Left kidney (tissue), 8 donors: ENCODE data around the gene CNST. TPM values are rescaled to one million over a fixed set of nuclear protein-coding genes. Genes with fewer than 3 reads are reported as not detected.

Experiments
- DNase-seq: peaks from one replicate; pipeline ENCODE4 v3.0.0-alpha.2; 2013
- long read RNA-seq, 8 donors: transcript quantifications; one replicate each; lab custom pipeline, GENCODE V29; 2026
- polyA plus RNA-seq: library from polyadenylated mRNA; unstranded; fragments of 120-200 nt; gene quantifications from one replicate; pipeline ENCODE4 v1.2.1, GENCODE V29; 2013; ENCODE audit not compliant: insufficient read length

Gene CNST, protein sequence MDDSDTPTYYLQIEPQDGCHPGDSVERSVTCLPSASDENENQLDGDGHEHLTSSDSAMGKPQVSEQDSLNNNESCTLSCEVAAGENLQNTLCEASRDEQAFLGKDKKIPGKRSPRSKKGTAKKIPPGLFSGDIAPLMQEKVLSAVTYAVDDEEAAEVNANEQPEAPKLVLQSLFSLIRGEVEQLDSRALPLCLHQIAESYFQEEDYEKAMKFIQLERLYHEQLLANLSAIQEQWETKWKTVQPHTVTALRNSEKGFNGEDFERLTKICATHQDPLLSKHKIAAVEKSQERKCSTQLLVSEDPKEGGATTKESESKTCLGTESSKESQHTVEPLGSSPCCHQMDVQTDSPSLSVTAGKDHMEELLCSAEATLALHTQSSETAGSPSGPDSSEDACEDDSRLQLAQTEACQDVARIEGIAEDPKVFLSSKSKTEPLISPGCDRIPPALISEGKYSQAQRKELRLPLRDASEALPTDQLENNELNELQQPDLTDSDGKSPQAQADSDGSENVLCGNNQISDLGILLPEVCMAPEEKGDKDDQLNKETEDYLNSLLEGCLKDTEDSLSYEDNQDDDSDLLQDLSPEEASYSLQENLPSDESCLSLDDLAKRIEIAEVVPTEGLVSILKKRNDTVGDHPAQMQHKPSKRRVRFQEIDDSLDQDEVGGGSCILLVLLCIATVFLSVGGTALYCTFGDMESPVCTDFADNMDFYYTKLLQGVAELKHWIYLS
- polyA plus RNA-seq: 22.4 TPM
- long read RNA-seq, donor 1, full-length matches to known transcripts: 2 of 2 reads
- long read RNA-seq, donor 1, partial matches to known transcripts: 0 of 2 reads
- long read RNA-seq, donor 1, other reads (novel, unspliced or antisense): 0 of 2 reads
- long read RNA-seq, donor 2, full-length matches to known transcripts: 1 of 1 reads
- long read RNA-seq, donor 2, partial matches to known transcripts: 0 of 1 reads
- long read RNA-seq, donor 2, other reads (novel, unspliced or antisense): 0 of 1 reads
- long read RNA-seq, donor 3, full-length matches to known transcripts: 1 of 1 reads
- long read RNA-seq, donor 3, partial matches to known transcripts: 0 of 1 reads
- long read RNA-seq, donor 3, other reads (novel, unspliced or antisense): 0 of 1 reads
- long read RNA-seq, donor 4: 0 reads
- long read RNA-seq, donor 5: 0 reads
- long read RNA-seq, donor 6: 0 reads
- long read RNA-seq, donor 7, full-length matches to known transcripts: 4 of 4 reads
- long read RNA-seq, donor 7, partial matches to known transcripts: 0 of 4 reads
- long read RNA-seq, donor 7, other reads (novel, unspliced or antisense): 0 of 4 reads
- long read RNA-seq, donor 8, full-length matches to known transcripts: 1 of 1 reads
- long read RNA-seq, donor 8, partial matches to known transcripts: 0 of 1 reads
- long read RNA-seq, donor 8, other reads (novel, unspliced or antisense): 0 of 1 reads

DNA sequence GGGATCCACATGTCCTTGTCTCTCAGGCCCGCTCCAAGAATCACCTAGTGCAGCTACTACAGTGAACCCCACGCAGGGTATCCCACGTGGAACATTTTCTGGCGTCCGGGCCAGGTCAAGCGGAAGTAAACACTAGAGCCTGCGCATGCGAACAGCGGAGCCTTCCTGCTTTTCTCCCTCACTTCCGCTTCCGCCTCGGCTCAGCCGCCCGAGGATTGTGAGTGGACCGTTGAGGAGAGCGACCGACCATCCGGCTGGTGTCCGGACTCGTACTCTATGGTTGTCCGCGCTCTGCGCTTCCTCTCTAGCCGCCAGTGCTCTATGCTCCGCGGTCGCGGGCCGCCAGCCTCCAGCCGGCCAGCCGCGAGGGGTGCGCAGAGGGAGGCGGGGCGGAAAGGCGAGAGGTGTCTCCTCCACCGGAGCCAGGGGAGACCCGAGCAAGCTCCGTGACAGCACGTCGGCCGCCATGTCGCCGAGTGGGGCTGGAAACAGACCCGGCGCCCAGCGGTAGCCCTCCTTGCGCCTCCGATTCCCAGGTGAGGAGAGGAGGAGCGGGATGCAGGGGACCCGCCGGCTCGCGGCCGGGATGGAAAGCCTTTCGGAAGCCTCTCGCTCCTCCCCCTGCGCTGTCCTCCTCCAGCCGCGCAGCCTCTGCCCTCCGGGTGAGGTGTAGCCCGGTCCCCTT lies at the start of gene CNST, which contains the start of gene TFB2M:
CNST (plus strand) TSS at position 329 of the 685 bp plus-strand sequence. CDS start 25,107 bp downstream, outside the sequence.
TFB2M (minus strand) TSS at position 134 of the 685 bp plus-strand sequence; CDS start at position 11, 123 bp downstream.
- DNase-seq: peak; percentile 98

- no peak for DNase-seq
Measured at GRCh38 chr1:246517391-246517790, 48.9 kb upstream of the CNST start.

DNA sequence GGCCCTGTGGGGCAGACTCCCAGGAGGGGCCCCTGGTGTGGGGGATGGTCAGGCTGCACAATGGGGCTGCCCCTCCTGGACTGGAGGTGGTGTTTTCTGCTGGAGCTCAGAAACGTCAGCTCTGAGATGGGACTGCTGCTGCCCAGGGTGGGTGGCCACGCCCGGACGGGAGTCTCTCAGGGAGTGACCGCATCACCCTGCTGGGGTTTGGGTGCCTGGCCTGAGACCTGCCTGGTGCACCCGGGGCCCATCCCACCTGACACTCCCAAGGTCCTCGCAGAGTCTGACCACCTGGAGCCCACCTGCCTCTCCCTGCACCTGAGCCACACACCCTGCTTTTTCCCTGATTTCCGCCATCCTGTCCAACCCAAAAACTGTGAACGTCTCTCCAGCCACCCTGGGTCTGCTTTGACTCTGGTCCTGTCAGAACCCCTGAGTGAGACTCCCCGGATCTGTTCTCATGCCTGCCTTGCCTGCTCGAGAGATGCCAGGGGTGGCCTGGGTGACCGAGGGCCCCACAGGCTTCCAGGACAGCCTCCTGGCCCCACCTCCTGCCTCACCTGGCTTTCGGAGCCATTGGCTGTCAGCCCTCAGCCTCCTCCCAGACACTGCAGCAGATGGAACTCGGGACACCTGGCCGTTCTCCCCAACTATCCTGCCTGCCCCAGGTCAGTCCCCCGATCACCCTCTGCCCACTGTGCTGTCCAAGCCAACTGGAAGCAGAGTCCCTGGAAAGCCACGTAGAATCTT lies 47.6 kb upstream of the CNST start:
- no peak for DNase-seq

DNA sequence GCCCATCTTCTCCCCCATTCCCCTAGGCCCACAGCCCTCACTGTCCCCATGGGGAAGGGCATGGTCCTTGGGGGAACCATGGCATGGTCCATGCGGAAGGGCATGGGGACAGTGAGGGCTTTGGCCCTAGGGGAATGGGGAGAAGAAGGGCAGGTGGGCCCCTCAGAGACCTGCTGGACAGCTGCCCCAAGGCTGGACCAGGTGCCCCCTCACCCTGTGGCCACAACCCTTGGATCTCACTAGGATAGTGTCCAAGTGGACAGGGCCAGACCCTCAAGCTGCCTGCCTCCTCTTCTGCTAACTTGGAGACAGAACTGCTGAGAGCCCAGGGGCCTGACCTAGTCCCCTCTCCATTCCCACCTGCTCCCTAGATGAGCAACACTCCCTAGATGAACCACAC lies 46.7 kb upstream of the CNST start:
- no peak for DNase-seq

DNA sequence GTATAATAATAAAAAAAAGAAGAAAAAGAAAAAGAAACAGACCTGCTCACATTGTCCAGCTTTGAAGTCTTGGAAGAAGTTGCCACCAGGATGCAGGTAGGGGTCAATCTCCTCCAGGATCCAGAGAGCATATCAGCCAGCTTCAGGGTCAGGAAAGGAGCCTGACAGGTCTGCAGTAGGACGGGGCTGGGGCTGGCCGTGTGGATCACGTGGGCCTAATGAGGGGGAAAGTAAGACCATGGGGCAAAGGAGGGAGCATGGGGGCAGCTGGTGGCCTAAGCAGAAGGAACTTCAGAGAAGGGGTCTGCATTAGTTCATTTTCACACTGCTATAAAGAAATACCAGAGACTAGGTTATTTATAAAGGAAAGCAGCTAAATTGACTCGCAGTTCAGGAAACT lies 39.9 kb upstream of the CNST start:
- no peak for DNase-seq

GRCh38 chr1:246526915-246527314 lies 39.3 kb upstream of the CNST start:
- no peak for DNase-seq

DNA sequence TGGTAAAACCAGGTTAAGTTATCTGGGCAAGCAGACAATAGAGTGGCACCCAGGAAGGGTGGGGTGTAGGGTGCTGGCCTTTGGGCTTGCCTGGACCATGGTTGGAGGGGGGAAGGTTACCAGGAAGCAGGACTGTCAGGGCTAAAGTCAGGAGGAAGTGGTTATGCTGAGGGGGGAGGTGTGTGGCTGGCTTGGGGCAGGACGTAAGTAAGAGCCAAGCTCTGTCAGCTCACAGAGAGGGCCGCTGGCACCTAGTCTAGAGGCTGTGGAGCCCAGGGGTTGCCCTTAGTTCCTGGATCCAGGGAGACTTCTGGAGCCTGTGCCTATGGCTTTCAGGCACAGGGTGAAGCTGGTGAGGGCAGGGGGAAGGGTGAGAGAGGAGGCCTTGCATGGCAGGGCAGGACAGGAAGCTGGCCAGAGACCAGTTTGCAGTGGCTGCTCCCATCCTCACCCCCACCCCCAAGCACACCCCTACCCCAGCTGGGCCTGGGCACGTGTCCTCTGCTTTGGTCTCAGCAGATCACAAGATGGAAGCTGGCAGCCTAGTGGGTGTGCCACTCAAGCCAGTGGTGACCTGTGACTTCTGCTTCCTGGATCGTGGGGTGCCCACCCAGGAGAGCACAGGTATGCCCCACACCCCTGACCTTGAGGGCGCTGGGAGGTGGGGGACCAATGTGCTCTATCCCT lies 38.7 kb upstream of the CNST start:
- no peak for DNase-seq

GRCh38 chr1:246528933-246529731 lies 37.1 kb upstream of the CNST start:
- DNase-seq: no peak

DNA sequence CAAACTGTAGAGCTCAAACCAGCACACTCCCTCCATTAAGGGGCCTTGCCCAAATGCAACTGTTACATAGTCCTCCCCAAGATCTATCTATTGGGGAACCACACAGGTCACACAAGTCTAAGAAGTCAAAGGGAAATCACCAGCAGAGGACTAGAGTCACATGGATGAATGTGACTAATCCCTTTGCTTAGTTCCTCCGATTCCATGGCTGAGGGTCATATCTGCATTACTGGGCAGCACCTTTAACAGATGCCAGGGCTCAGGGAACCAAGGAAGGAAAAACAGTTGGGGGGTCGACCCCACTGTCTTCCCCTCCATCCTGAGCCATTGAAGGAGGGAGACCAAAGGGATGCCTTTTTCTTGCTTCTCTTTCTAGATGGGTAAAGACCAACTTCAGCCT lies 35.8 kb upstream of the CNST start:
- no peak for DNase-seq

DNA sequence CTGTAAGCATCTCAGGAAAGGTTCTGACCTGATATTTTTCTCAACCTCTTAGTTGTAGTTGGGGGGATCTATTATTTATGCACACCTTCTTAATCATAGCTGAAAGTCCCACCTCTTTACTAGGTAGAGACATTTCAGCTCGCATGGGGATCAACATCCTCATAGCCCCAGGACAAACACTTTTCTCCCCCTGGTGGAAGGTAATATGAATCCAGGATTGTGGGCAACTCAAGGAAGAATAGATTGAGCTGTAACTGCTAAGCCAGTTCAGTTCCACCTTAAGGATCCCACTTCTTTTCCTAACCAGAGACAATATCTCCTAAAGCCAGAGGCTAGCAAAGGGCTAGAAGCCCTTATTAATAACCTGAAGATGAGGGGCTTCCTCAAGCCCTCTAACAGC lies 33.7 kb upstream of the CNST start:
- no peak for DNase-seq

GRCh38 chr1:246533371-246533905 lies 32.8 kb upstream of the CNST start:
- DNase-seq: no peak

GRCh38 chr1:246534114-246534513 lies 32.1 kb upstream of the CNST start:
- DNase-seq: no peak

- no peak for DNase-seq
Measured at GRCh38 chr1:246537441-246537840, 28.8 kb upstream of the CNST start.

GRCh38 chr1:246537887-246538286 lies 28.4 kb upstream of the CNST start:
- no peak for DNase-seq

DNA sequence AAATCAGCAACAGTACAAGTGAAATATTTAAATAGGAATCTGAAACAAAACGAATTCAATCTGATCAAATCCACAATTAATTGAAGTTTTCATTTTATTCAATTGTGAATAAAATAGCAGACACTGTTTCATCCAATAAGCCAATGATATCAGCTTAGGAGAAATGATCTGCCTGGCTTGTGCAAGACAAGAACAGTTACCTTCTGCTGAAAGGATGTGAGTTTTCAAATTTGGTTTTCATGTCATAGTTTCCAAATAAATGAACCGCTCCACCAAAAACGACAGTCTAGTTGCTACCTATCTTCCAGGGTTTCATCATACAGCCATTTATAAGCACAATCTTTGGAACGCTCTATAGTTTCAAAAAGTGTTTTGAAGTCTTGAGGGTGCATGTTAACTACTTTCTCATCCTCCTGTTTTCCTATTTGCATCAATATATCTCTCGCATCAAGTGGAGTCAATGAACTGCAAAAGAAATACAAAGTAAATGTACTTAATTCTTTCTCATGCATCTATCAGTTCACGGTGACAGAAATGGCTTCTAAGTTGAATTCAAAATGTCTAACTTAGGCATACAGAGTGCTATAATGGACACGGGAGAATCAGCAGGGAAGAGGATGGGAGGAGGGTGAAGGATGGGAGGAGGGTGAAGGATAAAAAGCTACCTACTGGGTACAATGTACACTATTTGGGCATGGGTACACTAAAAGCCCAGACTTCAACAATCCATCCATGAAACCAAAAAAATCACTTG lies 25.3 kb upstream of the CNST start:
- no peak for DNase-seq

DNA sequence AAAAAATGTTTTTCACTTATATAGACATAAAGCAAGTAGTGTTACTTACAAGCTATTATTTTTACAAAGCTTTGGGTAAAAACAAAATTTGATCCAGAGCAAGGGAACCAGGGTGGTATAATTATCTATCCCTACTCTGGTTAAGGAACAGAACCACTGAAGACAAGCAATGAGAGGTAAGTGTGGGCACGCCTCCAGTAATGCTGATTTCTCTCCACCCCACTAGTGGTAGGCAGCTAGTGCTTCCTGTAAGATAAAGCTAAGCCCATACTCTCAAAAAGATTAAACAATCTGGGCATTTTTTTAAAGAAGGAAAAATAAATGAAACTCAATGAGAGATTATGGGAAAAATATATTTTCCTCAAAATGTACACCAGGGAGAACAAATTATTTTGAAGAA lies 22.3 kb upstream of the CNST start:
- no peak for DNase-seq

- DNase-seq: no peak
Measured at GRCh38 chr1:246549665-246550064, 16.6 kb upstream of the CNST start.

DNA sequence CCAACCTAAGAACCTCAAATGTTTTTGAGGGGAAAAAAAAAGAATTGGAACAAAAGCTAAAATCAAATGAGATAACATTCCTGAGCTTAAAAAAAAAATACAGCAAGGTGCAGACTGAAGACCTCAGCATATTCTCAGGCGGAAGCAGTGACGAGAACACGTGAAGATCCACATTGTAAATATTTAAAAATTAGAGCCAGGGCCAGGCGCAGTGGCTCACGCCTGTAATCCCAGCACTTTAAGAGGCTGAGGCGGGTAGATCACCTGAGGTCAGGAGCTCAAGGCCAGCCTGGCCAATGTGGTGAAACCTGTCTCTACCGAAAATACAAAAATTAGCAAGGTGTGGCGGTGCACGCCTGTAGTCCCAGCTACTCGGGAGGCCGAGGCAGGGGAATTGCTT lies 15.9 kb upstream of the CNST start:
- no peak for DNase-seq
